ENCODE results near the gene SEMA6A.

DNA sequence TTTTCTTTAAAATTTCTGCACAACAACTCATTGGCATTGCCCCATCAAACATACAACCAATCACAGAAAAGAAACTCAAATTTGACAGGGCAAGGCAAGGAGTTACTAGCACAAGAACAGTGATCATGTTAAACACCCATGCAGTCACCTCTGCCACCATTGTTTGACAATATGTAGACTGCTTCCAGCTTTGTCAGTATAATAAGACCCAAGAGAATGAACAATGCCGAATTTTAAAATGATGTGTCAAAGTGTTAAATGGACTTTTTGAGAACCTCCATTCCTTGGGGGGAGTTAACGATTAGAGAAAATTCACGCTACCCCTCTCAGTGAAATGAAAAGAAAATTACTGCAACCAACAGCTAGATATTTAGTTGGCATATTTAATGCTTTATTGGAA is 109.2 kb downstream of the SEMA6A start:
- no peak for TF ChIP-seq GATA2 (IDR thresholded peaks at IDR 0.05; ENCODE audit: low read depth, low read length)
- TF ChIP-seq GATA3 (IDR thresholded peaks at IDR 0.05; ENCODE audit: low read depth, low read length), result no peak
